Kasumi-1 (cell line): ENCODE measurements around the gene ACTR3C.
"Not testable (repeated sequence)": the region's sequence is repeated elsewhere in the genome, so short reads cannot be mapped to it uniquely, and the experiment has no call there.

Experiments used
- DNase-seq, 2 experiments: peaks; one replicate each; lab custom pipeline; 2025; lab: John Stamatoyannopoulos, UW

The ACTR3C gene

DNA sequence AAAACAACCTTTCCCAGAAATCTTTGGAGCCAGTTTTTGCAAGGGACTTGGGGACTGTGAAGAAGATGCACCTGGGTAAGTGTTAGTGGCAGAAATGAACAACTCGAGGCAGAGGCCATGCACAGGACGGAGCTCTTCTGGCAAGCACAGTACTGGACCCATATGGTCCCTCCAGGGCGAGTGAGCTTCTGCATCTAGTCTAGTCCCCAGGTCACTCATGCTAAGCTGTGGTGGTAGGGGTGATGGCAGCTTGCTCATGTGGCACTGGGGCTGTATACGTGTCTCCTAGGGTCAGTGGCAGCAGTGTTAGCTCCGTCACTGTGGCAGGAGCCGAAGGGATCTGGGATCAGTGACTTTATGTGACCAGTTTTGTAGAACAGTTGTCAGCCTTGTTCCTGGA, 9.5 kb downstream of the ACTR3C start:
- no peak for DNase-seq

DNA sequence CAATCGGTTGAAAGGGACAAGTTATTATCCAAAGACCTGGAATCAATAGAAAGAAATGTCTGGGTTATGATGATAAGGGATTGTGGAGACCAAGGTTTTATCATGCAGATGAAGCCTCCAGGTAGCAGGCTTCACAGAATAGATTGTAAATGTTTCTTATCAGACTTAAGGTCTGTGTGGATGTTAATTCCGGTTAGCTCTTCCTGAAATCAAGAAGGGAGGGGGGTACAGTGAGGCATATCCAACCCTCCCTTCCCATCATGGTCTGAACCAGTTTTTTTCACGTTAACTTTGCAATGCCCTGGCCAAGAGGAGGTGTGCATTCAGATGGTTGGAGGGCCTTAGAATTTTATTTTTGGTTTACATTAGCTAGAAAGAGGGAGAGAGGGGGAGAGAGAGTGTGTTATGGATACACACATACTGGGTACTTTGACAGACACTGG, 10.0 kb downstream of the ACTR3C start:
- DNase-seq, result no peak

DNA sequence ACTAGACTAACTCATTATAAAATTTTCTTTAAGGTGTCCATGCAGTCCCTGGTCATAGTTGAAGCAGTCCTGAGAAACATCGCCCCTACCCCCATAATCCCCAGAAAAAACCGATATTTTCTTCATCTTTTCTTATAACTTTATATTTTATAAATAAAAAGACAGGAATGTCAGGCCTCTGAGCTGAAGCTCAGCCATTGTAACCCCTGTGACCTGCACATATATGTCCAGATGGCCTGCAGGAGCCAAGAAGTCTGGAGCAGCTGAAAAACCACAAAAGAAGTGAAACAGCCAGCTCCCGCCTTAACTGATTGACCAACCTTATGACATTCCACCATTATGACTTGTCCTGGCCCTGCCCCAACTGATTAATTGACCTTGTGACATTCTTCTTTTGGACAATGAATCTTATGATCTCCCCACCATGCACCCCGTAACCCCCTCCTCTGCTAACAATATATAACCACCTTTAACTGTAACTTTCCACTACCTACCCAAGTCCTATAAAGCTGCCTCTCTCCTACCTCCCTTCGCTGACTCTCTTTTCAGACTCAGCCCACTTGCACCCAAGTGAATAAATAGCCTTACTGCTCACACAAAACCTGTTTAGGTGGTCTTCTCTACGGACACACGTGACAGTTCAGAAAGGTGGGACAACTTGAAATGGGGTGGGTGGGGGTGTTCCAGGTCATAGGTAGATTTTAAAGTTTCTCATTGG, 10.5 kb downstream of the ACTR3C start:
- DNase-seq, result not testable (repeated sequence)

DNA sequence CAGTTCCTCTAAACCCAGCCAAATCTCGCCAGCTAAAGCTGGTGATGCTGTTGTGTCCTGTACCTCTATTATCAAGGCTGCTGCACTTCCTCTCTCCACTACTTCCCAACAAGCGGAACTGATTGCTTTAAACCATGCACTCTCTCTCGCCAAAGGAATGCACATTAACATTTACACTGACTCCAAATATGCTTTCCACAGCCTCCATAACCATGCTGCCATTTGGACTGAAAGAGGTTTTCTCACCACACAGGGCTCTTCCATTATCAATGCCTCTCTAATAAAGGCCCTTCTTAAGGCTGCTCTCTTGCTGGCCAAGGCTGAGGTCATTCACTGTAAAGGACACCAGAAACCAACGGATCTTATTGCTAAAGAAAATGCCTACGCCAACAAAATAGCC, 11.6 kb downstream of the ACTR3C start:
- no peak for DNase-seq

DNA sequence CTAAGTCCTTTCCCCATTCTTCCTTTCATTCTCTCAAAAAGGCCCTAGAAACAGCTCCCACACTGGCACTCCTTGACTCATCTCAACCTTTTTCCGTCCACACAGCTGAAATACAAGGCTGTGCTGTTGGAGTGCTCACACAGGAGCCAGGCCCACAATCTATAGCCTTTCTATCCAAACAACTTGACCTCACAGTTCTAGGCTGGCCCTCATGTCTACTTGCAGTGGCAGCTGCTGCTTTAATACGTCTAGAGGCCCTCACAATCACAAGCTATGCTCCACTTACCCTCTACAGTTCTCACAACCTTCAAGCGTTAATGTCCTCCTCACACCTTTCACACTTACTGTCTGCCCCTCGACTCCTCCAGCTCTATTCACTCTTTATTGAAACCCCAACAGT, 12.2 kb downstream of the ACTR3C start:
- no peak for DNase-seq

DNA sequence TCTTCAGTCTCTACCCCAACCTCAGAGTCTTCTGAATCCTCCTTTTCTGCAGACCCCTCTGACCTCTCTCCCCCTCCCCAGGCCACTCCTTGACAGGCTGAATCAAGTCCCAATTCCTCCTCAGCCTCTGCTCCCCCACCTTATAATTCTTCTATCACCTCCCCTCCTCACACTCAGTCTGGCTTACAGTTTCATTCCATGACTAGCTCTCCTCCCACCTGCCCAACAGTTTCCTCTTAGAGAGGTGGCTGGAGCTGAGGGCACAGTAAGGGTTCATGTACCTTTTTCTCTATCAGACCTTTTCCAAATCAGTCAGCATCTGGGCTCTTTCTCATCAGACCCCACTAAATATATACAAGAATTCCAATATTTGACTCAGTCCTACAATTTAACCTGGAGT, 14.8 kb downstream of the ACTR3C start:
- DNase-seq, result no peak

DNA sequence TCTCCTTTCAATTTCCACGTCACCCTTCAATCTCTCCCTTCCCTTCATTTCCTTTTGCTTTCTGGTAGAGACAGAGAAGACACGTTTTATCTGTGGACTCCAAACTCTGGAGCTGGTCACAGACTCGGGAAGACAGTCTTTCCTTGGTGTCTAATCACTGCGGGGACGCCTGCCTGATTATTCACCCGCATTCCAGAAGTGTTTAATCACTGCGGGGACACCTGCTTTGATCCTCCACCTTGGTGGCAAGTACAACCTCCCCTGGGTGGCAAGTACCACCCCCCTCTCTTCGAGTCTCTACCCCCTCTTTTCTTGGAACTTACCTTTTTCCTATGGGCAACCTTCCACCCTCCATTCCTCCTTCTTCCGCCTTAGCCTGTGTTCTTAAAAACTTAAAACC, 15.4 kb downstream of the ACTR3C start:
- DNase-seq, result no peak

DNA sequence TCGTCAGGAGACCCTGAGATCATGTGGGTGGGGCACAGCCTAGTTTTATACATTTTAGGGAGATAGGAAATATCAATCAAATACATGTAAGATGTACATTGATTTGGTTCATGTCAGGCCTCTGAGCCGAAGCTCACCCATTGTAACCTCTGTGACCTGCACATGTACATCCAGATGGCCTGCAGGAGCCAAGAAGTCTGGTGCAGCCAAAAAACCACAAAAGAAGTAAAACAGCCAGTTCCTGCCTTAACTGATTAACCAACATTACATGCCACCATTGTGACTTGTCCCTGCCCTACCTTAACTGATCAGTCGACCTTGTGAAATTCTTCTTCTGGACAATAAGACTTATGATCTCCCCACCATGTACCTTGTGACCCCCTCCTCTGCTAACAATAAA, 16.2 kb downstream of the ACTR3C start:
- DNase-seq, result no peak

DNA sequence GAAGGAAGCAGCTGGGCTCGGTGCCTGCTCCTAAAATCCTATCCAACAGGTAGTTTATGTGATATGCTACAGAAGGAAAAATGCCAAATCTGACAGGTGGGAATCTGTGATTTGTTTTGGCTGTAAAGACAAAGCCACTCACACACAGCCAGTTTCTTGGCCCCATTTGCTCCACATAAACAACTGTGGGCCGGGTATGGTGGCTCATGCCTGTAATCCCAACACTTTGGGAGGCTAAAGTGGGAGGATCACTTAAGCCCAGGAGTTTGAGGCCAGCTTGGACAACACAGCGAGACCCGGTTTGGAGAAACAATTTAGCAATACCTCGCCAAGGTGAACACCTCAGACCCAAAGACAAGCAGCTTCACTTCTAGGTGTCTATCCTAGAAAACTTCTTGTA, 17.0 kb downstream of the ACTR3C start:
- not testable (repeated sequence) for DNase-seq

DNA sequence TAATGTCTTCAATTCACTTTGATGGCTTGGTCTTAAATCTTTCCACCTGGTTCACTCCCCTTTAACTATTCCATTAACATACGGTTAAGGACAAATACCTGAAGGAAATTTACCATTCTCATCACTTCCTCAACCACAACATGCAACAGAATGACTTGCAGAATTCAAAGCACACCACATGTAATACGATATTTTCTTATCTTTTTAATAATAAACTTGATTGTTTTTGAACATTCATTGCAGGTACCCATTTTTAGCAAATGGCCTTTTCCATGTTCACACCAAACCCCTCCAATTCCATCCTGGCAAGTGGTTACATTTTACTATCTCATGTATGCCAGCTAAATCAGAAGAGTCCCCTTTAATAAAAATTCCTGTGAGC, 17.5 kb downstream of the ACTR3C start:
- not testable (repeated sequence) for DNase-seq

DNA sequence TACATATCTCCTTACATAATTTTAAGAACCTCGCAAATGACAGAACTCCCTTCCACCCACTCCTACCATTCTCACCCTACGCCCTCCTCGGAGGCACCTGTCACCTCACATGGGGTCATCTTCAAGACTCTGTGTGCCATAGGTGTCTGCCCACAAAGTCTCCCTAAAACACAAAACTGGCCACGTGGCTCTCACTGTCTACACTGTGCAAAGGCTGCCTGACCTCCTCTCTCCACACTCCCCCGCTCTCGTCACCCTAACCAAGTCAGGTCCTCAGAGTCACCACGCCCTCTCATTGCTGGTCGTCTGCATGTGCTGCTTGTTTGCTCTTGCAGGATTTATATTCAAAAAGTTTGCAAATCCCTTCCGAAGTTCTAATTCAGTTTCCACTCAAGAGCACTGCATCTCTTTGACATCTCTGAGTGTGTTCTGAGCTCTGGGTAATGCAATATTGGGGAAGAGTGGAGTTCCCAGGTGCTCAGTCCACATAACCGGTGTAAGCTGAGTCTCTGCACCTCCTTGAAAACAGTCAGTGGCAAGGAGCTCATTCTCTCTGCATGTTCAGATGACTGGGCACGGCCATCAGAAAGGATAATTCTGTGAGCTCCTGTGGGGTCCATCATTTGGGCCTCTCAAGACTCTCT, 18.0 kb downstream of the ACTR3C start:
- DNase-seq, result not testable (repeated sequence)

DNA sequence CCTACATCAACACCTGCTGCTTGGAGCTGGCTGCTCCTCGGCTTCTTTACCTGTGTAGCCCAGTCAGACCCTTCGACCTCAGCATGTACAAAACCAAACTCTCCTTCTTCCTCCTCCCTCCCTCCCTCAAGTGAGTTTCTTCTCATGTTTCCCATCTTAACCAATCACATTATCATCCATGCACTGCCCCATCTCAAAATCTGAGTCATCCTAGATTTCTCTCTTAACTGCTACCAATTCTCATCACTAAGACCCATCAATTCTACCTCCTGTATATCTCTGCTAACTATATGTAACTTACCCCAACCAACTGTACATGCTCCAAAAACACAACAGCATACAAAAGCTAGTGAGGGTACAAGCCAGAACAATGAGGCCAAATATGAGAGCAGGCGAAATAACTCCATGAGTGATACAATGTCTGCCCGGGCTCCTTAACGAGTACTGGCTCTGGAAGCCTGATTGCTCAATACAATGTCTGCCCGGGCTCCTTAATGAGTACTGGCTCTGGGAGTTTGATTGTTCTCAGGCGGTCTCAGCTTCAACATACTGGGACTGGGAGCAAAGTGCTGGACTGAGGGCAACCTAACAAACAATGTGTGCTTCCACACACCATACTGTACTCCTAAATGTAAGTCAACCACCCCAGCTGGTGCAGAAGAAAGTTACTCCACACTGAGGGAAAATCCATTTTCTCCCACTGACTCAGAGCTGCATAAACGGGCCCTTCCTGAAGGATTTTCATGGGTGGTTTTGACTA, 18.7 kb downstream of the ACTR3C start:
- not testable (repeated sequence) for DNase-seq

DNA sequence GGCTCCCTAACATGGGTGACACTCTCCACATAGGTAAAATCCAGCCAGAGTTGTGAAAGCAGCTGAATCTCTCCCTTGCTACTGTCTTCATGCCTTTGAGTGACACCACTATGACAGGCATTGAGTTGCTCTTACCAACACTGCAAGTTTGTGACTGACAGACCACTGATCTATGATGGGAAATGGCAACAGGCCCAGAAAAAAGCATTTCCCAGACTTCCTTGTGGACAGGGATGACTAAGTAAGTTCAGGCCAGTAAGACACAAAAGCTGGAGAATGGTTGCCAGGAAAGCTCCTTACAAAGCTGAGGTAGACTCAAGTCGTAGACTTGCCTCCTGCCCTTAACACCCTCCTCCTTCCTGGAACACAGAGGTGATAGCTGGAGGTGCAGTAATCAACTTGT, 20.4 kb downstream of the ACTR3C start:
- not testable (repeated sequence) for DNase-seq

DNA sequence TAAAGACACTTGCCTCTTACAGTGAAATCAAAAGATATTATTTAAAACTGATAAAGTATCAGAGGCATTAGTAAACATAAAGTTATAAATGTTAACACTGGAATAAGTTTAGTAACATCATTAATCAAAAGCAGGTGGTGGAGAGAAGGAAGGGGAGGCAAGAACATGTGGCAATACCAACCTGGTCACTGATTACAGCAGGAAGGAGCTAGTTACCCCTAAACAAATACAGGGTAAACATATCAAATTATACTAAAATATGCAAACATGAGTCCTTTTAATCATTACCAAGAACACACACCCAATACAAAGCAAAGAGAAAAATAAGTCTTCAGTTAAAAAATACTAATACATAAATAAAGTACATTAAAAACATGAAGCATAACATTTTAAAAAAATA, 25.4 kb downstream of the ACTR3C start:
- not testable (repeated sequence) for DNase-seq

DNA sequence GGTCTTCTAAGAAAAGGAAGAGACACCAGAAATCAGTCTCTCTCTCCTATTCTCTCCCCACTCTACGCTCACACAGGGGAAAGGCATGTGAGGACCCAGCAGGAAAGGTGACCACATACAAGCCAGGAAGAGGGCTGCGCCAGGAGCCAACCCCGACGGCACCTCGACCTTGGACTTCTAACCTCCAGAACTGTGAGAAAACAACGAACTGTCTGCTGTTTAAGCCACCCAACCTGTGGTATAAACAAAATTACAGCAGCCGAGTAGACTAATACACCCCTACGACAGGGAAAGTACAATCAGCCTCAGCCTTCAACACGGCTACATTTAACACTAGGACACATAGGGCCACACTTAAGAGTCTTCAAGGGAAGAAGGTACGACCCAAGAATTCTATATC, 26.5 kb downstream of the ACTR3C start:
- DNase-seq, result not testable (repeated sequence)

DNA sequence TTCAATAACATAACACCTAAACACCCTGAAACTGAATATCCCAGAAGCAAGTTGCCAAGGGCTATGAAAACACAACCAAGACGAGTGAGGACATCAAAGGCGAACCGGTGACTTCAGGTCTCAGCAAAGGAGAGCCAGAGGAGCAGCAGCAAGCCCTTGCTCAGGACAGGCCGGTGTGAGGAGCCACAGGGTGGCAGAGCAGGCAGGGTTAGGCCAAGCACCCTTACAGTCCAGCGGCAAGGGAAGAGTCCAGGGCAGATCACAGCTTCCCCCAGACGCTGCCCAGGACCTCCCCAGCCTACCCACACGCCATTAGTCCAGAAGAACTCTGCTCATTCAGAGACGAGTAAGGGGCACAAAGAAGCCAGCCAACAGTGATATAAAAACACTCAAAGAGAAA, 27.7 kb downstream of the ACTR3C start:
- not testable (repeated sequence) for DNase-seq

DNA sequence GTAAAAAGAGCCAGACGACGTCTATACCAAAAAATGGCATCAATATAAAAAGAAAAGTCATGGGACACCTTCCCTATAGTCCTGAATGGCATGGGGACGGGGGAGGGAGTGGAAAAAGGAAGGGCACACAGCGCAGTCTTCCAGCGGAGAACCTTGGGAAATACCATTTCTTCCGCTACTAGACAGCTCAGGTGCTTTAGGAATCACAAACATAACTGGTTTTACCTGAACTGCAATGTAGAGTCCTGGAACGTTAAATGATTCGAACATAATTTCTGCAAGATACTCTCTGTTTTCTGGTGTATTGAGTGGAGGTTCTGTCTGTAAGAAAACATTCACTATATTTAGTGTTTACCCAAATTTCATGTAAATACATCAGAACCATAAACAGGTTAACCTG, 28.3 kb downstream of the ACTR3C start:
- not testable (repeated sequence) for DNase-seq

DNA sequence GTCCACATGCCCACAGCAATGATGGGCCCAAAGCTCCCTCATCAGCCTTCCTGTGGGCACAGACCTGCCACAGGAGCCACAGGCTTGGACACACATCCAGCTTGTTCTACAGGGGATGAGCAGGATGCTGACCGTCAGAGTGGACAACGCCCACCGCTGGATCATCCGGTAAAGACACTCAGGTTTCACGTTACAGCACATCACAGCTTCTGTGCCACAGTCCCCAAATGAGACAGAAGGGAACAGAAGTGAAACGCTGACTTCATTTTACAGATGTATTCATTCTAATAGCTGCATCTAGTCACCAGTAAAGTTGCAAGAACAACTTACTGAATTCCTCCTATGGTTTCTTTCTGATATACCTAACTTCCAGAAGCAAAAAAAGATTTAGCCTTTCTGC, 33.0 kb downstream of the ACTR3C start:
- DNase-seq, result not testable (repeated sequence)

DNA sequence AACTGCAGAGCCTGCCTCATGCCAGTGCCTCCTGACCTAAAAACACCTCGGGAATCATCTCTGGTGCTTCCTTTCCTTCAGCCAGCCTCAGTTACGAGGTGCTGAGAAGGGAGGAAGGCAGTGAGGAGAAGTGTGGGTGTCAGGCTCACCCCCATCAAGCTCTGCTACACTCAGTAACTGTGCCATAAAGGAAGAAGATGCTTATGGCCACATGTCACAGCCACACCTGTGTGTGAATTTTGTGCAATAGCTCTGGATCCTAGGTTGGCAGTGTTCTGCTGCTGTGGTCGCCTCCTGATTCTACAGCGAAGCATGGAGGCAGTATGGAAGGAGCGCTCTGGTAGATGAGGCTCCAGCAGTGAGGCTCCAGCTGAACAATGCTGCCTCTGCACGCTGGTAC, 34.5 kb downstream of the ACTR3C start:
- not testable (repeated sequence) for DNase-seq

DNA sequence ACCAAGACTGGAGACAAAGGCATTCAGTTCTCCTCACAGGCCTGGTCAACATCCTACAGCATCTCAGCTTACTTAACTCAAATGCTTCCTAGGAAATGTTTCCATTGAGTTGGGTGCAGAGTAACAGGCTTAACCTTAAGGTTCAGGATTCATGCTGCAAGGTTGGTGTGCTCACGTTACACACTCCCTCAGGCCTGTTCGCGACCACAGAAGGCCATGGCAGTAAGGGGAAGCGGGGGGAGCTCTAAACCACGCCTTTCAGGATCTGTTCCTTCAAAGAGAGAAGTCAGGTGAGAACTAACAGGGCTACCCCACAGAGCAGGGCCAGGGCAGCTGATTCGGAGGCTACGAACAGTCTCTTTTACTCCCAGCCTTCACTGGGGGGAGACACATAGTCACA, 35.5 kb downstream of the ACTR3C start:
- DNase-seq, result not testable (repeated sequence)

DNA sequence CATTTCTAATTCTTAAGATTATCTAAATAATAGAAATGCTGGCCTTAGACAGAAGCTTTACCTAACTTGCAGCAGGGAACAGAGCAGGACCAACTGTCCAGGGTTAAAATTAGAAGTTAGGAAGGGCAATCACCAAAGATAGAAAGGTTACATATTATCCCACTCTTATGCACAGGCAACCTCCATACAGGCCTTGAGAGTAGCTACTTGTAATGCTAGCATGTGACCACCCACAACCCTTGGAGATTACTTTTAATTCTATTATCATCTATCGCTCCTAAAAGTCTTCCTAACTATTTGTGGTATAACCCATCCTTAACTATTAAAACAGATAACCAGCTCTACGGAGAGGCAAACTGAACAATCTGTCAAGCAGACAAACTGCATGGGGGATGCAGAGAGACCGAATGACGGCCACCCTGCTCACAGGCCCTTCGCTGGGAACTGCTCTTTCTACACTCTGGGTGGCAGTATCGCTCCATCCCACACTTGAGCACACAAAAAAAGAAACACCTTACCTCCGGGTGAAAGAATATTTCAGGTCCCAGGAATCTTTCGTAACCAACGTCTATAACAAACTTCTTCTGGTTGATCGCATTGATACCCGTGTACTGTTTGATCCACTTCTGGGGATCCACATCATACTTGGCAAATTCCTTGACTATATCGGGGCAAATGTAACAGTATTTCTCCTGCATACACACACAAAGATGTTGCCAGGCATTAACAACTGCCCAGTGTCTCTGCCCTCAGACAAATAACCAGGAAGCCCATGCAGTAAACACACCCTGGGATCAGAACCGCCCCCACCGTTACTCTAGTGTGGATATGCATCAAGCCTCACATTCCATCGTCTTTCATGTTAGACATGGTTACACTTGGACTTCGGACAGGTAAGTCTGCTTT, 37.2 kb downstream of the ACTR3C start:
- DNase-seq, result peak; percentile 57 to 59

DNA sequence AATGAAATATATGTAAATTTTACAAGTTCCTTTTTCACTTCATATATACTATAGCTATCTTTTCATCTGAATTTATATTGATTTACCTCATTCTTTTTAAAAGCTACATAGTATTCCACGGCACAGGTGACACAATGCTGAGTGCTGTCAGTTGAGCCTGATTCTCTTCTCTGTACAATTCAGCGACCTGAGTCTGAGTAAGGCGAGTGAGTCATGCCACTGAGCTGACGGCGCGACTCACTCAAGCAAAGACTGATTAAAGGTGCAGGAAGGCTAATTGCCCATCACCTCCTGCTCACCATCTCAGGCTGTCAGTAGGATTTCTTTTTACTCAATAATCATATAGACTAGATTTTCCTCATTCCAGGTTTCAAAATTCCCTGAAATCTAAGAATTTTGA, 39.7 kb downstream of the ACTR3C start:
- not testable (repeated sequence) for DNase-seq
